Right cardiac atrium (tissue), 5 donors: ENCODE measurements around the gene PKNOX1. TPM values are rescaled to one million over a fixed set of nuclear protein-coding genes. Genes with fewer than 3 reads are reported as not detected.
A peak's percentile ranks its signal among the peaks of the same experiment; 100 is the strongest.
"Not testable (repeated sequence)": the region's sequence is repeated elsewhere in the genome, so short reads cannot be mapped to it uniquely, and the experiment has no call there.

Source experiments
- ATAC-seq, 2 donors: fragments of 200-7000 bp; cut with Tn5 transposase; one replicate each; pipeline versions ENCODE4 v1.8.0 to v1.9.1; 2020; ENCODE audit warnings: moderate library complexity in 2 of 2, mild to moderate bottlenecking in 1 of 2
- DNase-seq, 3 donors: peaks; one replicate each; pipeline ENCODE4 v3.0.0-alpha.2; 2020
- H3K27ac ChIP-seq: one replicate; pipeline ENCODE4 v1.5.1; 2013; ENCODE audit warnings: mild to moderate bottlenecking, low read length, control low read depth, moderate library complexity
- H3K27me3 ChIP-seq: one replicate; pipeline ENCODE4 v1.6.1; 2013; ENCODE audit not compliant: control insufficient read depth, insufficient read depth
- H3K4me1 ChIP-seq: one replicate; pipeline ENCODE4 v1.6.1; 2013; ENCODE audit warnings: low read length; ENCODE audit not compliant: control insufficient read depth, insufficient read depth
- H3K4me3 ChIP-seq: one replicate; pipeline ENCODE4 v1.5.1; 2013; ENCODE audit warnings: low read length, control low read depth
- H3K9me3 ChIP-seq: one replicate; pipeline ENCODE4 v1.6.1; 2013; ENCODE audit warnings: low read length; ENCODE audit not compliant: control insufficient read depth
- WGBS: extraction: QIAGEN DNeasy Blood & Tissue Kit; methylation state at CpG from one replicate; pipeline ENCODE4 v1.1.7; 2013; 5-methylcytosine and 5-hydroxymethylcytosine counted together
- intact Hi-C, 4 donors: fragments of 100-400 bp; cut with DNase I; formaldehyde crosslinking; loops; one replicate each; pipeline versions ENCODE4 v1.11.0 to v1.14.0; 2022 to 2023
- polyA plus RNA-seq: library from polyadenylated mRNA; stranded (reverse); fragments of 200-250 nt; gene quantifications from one replicate; pipeline ENCODE4 v1.2.3, GENCODE V29; 2013
- total RNA-seq, 4 donors: library from RNA; stranded (reverse); fragmentation: NEBNext Ultra II Directional; extraction: Animal tissue kit (Norgen Biotek cat#: 25700); gene quantifications; one replicate each; pipeline ENCODE4 v1.2.1, GENCODE V29; 2021
- donor health status: healthy with polysubstance abuse.
- donor health status: DM: no; HTN: yes; CAD: no.
- donor health status: DM: no; HTN: no; CAD: no.
- donor health status: DM: no; HTN: yes; CAD: no; lungs with severe emphysema.
- donor health status: DM: yes; HTN: yes; CAD: no.

The PKNOX1 gene
- total and polyA plus RNA-seq, 5 donors: 3.7 to 9.0 (median 7.4) TPM

GRCh38 chr21:43037918-43038658, 63.7 kb downstream of the PKNOX1 start:
- H3K4me3 ChIP-seq, H3K27me3 ChIP-seq, H3K9me3 ChIP-seq, H3K4me1 ChIP-seq, H3K27ac ChIP-seq, intact Hi-C loops: not testable (repeated sequence)
- 67% methylated on average over 18 of the region's 19 CpGs for WGBS
- DNase-seq (peak in 1 of 3 donors; percentile 40), ATAC-seq (peak in 1 of 2 donors; percentile 44)

DNA sequence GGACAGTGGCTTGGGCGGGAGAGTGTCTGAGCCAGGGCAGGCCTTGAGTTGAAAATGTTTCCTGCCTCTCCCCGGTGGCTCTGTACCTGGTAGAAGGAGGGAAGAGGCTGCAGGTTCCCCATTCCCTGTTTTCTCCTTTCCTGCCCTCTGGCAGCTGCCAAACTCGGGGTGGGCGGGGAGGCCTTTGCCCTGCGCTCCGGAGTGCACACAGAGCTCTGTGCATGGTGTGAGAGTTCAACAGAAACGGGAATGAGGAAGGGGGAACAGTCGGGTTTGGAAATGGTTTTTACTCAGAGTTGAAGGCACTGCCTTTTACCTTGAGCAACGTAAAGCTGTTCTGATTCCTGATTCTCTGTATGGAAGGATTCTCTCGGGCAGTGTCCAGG, 64.3 kb downstream of the PKNOX1 start:
- DNase-seq, ATAC-seq, intact Hi-C loops, H3K4me3 ChIP-seq, H3K9me3 ChIP-seq, H3K27ac ChIP-seq, H3K27me3 ChIP-seq, H3K4me1 ChIP-seq: not testable (repeated sequence)
- 85% methylated on average over 7 of the region's 10 CpGs for WGBS

- DNase-seq, H3K27ac ChIP-seq, ATAC-seq, H3K27me3 ChIP-seq, H3K9me3 ChIP-seq, intact Hi-C loops, H3K4me3 ChIP-seq, H3K4me1 ChIP-seq: not testable (repeated sequence)
- 90% methylated on average over 5 of the region's 5 CpGs for WGBS
These were observed 67.8 kb downstream of the PKNOX1 start for GRCh38 chr21:43042169-43042568.

DNA sequence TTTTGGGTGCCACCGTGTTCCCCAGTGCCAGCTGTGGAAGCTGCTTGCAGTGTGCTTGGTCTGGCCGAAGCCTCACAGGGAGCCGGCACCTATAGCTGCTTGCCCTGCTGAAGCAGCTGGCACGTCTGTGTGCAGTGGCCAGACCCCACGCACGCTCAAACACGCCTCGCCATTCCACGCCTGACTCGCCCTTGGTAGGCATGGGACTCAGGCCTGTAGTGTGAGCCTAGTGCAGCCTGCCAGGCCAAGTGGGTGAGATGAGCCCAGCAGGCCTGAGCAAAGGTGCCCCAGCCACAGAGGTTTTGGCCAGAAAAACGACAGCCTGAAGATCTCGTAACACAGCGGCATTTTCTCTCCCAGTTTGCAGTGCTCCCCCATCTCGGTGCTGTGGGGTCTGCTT, 68.9 kb downstream of the PKNOX1 start:
- H3K27me3 ChIP-seq, DNase-seq, H3K27ac ChIP-seq, H3K4me1 ChIP-seq, intact Hi-C loops, H3K9me3 ChIP-seq, H3K4me3 ChIP-seq, ATAC-seq: not testable (repeated sequence)
- 95% methylated on average over 10 of the region's 14 CpGs for WGBS

DNA sequence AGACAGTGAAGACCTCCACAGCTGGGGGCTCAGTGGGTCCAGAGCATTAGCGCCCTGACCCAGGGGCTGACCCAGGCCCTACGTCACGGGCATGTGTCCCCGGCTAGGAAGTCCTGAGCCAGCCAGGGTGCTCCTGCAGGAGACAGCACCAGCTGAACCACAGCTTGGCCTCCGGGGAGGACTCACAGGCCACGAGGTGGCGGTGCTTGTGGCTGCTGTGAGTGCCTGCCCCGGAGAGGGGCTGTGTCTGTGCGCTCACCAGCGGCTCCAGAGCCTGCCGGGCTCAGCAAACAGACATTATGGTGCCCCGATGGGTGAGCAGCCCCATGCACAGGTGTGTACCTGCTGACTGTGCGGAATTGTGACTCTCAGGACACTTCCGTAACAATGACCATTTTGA, 70.2 kb downstream of the PKNOX1 start:
- ATAC-seq, H3K27ac ChIP-seq, H3K4me3 ChIP-seq, H3K27me3 ChIP-seq, intact Hi-C loops, H3K9me3 ChIP-seq, H3K4me1 ChIP-seq: not testable (repeated sequence)
- 82% methylated on average over 12 of the region's 14 CpGs for WGBS
- DNase-seq: peak in 1 of 3 donors; percentile 25

GRCh38 chr21:43045165-43045875, 71.0 kb downstream of the PKNOX1 start:
- DNase-seq, H3K4me3 ChIP-seq, intact Hi-C loops, H3K4me1 ChIP-seq, H3K27me3 ChIP-seq, H3K9me3 ChIP-seq: not testable (repeated sequence)
- WGBS: 47% methylated on average over 8 of the region's 17 CpGs
- peak overlapping the region; percentile 36 for H3K27ac ChIP-seq
- peak; percentile 84 to 87 for ATAC-seq

DNA sequence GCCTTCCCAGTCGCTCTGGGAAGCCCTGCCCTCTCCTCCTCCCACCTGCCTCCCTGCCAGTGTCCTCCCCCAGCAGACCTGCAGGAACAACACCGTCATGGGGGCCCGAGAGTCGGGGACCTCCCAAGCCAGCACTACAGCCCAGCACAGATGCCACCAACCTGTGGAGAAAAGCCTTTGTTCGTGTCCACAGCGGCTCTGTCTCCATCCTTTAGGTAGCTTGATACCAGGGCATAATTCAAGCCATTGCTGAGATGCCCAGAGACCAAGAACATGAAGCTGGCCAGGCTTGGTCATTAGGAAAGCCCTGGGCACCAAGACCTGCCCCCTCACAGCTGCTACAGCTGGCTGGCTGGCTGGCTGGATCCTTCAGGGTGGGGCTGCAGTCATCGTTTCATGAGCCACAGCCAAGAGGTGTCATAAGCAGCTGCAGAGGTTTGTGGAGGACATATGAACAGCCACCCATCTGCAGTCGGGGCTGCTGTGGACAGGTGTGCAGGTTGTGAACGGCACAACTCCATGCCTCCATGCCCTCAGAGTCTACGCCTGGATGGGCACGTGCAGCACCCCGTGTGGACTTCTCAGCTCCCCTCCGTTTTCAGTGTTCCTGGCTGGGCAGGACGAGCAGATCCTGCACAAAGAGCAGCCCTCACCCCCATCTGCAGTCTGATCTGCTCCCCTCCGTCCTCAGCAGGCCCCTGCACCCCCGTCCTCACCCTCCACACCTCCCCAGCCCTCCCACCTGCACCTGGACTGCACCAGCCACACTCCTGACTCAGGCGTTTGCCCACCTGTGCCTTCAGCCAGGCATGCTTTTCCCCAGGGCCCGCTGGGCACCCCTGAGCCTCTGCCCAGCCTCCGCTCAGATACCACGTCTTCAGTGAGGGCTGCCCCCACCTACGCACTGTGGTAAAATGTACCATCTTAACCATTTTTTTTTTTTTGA, 71.8 kb downstream of the PKNOX1 start:
- ATAC-seq (peak; percentile 33 to 34), DNase-seq (peak in 2 of 3 donors; percentile 33 to 48)
- WGBS: 55% methylated on average over 17 of the region's 21 CpGs
- H3K27ac ChIP-seq, intact Hi-C loops, H3K4me3 ChIP-seq, H3K9me3 ChIP-seq, H3K4me1 ChIP-seq, H3K27me3 ChIP-seq: not testable (repeated sequence)

- H3K9me3 ChIP-seq, ATAC-seq, intact Hi-C loops, H3K4me3 ChIP-seq, H3K27me3 ChIP-seq, DNase-seq, H3K27ac ChIP-seq, H3K4me1 ChIP-seq: not testable (repeated sequence)
- WGBS: no CpG with 5 or more reads among the region's 13 CpGs
These were observed 78.8 kb downstream of the PKNOX1 start for GRCh38 chr21:43053112-43053511.

- DNase-seq, H3K4me3 ChIP-seq, intact Hi-C loops, H3K27ac ChIP-seq, H3K27me3 ChIP-seq, H3K9me3 ChIP-seq, ATAC-seq, H3K4me1 ChIP-seq: not testable (repeated sequence)
- 93% methylated on average over 2 of the region's 28 CpGs for WGBS
These were observed 88.7 kb downstream of the PKNOX1 start for GRCh38 chr21:43062955-43063664.

- ATAC-seq, H3K9me3 ChIP-seq, H3K27me3 ChIP-seq, H3K27ac ChIP-seq, intact Hi-C loops, DNase-seq, H3K4me1 ChIP-seq, H3K4me3 ChIP-seq: not testable (repeated sequence)
- no CpG with 5 or more reads among the region's 22 CpGs for WGBS
These were observed 90.0 kb downstream of the PKNOX1 start for GRCh38 chr21:43064265-43064917.
